Measurements from ENCODE around the gene FLYWCH2.

GRCh38 chr16:2852731-2853507 is 30.1 kb upstream of the FLYWCH2 start:
- TF ChIP-seq HNRNPL (IDR thresholded peaks at IDR 0.05; ENCODE audit: low read depth, low read length): no peak
- TF ChIP-seq KLF12 (CRISPR knock-in tag; IDR thresholded peaks at IDR 0.05; ENCODE audit: borderline replicate concordance): no peak
- no peak for TF ChIP-seq STAG1 (CRISPR knock-in tag; IDR thresholded peaks at IDR 0.05)
- no peak for TF ChIP-seq CAMTA2 (CRISPR knock-in tag; IDR thresholded peaks at IDR 0.05; ENCODE audit: borderline replicate concordance)
- no peak for TF ChIP-seq ZNF558 (CRISPR knock-in tag; IDR thresholded peaks at IDR 0.05; ENCODE audit: borderline replicate concordance)
- TF ChIP-seq ZNF644 (CRISPR knock-in tag; IDR thresholded peaks at IDR 0.05; ENCODE audit: low read depth): no peak
- no peak for TF ChIP-seq ZFYVE20 (CRISPR knock-in tag; IDR thresholded peaks at IDR 0.05; ENCODE audit: borderline replicate concordance, low read depth)
- no peak for TF ChIP-seq TCF7 (IDR thresholded peaks at IDR 0.05; ENCODE audit: low read depth)
- no peak for TF ChIP-seq ZNF30 (CRISPR knock-in tag; IDR thresholded peaks at IDR 0.05)
- TF ChIP-seq ZNF781 (CRISPR knock-in tag; IDR thresholded peaks at IDR 0.05; ENCODE audit: borderline replicate concordance, not compliant biosample characterization): no peak
- no peak for TF ChIP-seq HES4 (CRISPR knock-in tag; IDR thresholded peaks at IDR 0.05; ENCODE audit: borderline replicate concordance)
- TF ChIP-seq ZBTB33 (CRISPR knock-in tag; IDR thresholded peaks at IDR 0.05): no peak

Data from HepG2 (cell line).